ENCODE data around the gene FRMD5. TPM values are rescaled to one million over a fixed set of nuclear protein-coding genes. Genes with fewer than 3 reads are reported as not detected.
A peak's percentile ranks its signal among the peaks of the same experiment; 100 is the strongest.

The FRMD5 gene
- total RNA-seq, 3 donors from 2014 or later (not counting 1 experiment from before 2014, with no cell fraction given): not detected

GRCh38 chr15:44099671-44100070 is 95.4 kb downstream of the FRMD5 start:
- ATAC-seq (no peak), DNase-seq (no peak)
- 87% methylated on average over 1 of the region's 1 CpG for WGBS (ENCODE audit: insufficient coverage)
- no peaks in the 10 kb centered on the region for H3K4me1 Mint-ChIP-seq
- H3K27ac ChIP-seq (ENCODE audit: low read length): no peak overlapping the region
- no peaks in the 10 kb centered on the region for H3K4me1 ChIP-seq (ENCODE audit: control insufficient read depth, insufficient read depth, low read length)
- H3K36me3 ChIP-seq (ENCODE audit: control insufficient read depth, insufficient read depth, low read length): no peaks in the 10 kb centered on the region
- intact Hi-C loops (cut with micrococcal nuclease): no loop called here
- no peak overlapping the region for H3K4me3 ChIP-seq (ENCODE audit: low read length)
- no peak overlapping the region for H3K4me3 Mint-ChIP-seq
- H3K36me3 Mint-ChIP-seq: no peaks in the 10 kb centered on the region
- no peaks in the 10 kb centered on the region for H3K9me3 Mint-ChIP-seq
- no peak overlapping the region for H3K27ac Mint-ChIP-seq
- H3K9me3 ChIP-seq (ENCODE audit: control insufficient read depth, insufficient read depth, low read length): no peaks in the 10 kb centered on the region
- TF ChIP-seq CTCF (IDR thresholded peaks at IDR 0.05): no peak
- peaks cover 4% of the 10 kb centered on the region for H3K27me3 ChIP-seq (ENCODE audit: control insufficient read depth, insufficient read depth, low read length)
- peaks cover 6 to 17% of the 10 kb centered on the region in 2 donors for H3K27me3 Mint-ChIP-seq (ENCODE audit: low read depth in 2 of 2)

DNA sequence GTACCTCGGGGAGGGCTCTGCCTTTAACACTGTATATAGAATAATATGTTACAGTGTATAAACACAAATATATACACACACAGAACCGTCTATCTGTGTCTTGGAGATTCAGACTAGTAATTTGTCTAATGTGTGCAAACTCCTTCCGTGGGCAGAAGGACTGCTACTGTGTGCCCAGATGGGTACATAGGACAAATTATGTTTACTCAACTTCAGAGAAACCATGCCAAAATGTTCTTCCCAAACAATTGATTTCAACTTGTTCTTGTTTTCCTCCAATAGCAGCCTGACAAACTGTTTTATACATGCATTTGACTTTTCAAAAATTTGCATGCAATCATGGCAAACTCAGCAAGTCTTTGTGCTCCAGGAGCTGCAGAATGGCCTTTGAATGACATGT is 97.5 kb downstream of the FRMD5 start:
- intact Hi-C loops (cut with micrococcal nuclease): no loop called here
- Mint-ChIP-seq H3K27ac (no peak overlapping the region), H3K4me3 (no peak overlapping the region), H3K4me1 (no peaks in the 10 kb centered on the region), H3K36me3 (no peaks in the 10 kb centered on the region), H3K27me3 (ENCODE audit: low read depth in 2 of 2) (peaks cover 10 to 16% of the 10 kb centered on the region in 2 donors), H3K9me3 (no peaks in the 10 kb centered on the region)
- DNase-seq (no peak), ATAC-seq (peak in 1 of 3 donors; percentile 26)
- peaks cover under 1% of the 10 kb centered on the region for H3K27me3 ChIP-seq (ENCODE audit: control insufficient read depth, insufficient read depth, low read length)
- no peaks in the 10 kb centered on the region for H3K9me3 ChIP-seq (ENCODE audit: control insufficient read depth, insufficient read depth, low read length)
- H3K27ac ChIP-seq (ENCODE audit: low read length): no peak overlapping the region
- no peaks in the 10 kb centered on the region for H3K36me3 ChIP-seq (ENCODE audit: control insufficient read depth, insufficient read depth, low read length)
- WGBS (ENCODE audit: insufficient coverage): 28% methylated on average over 2 of the region's 3 CpGs
- no peaks in the 10 kb centered on the region for H3K4me1 ChIP-seq (ENCODE audit: control insufficient read depth, insufficient read depth, low read length)
- TF ChIP-seq CTCF (IDR thresholded peaks at IDR 0.05): no peak
- no peak overlapping the region for H3K4me3 ChIP-seq (ENCODE audit: low read length)

DNA sequence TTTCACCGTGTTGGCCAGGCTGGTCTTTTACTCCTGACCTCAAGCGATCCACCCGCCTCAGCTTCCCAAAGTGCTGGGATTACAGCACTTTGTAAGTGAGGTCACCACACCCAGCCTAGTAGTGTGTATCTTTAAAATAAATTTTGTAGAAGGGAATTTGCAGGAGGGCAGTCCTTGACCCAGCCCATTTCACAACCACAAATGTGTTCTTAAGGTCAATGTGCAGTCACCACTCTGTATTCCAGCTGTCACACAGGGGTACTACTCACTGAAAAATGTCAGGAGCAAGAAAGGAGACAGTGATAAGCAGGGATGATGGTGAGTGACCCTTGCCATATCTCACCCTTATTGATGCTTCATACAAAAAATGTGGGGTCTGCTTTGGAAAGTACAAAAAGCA is 98.5 kb downstream of the FRMD5 start:
- Histone ChIP-seq H3K27ac (ENCODE audit: low read length) (no peak overlapping the region), H3K27me3 (ENCODE audit: control insufficient read depth, insufficient read depth, low read length) (no peaks in the 10 kb centered on the region), H3K4me1 (ENCODE audit: control insufficient read depth, insufficient read depth, low read length) (no peaks in the 10 kb centered on the region), H3K36me3 (ENCODE audit: control insufficient read depth, insufficient read depth, low read length) (no peaks in the 10 kb centered on the region), H3K9me3 (ENCODE audit: control insufficient read depth, insufficient read depth, low read length) (no peaks in the 10 kb centered on the region), H3K4me3 (ENCODE audit: low read length) (no peak overlapping the region)
- Mint-ChIP-seq H3K4me1 (no peaks in the 10 kb centered on the region), H3K4me3 (no peak overlapping the region), H3K27ac (no peak overlapping the region), H3K27me3 (ENCODE audit: low read depth in 2 of 2) (peaks cover 9 to 14% of the 10 kb centered on the region in 2 donors), H3K36me3 (no peaks in the 10 kb centered on the region), H3K9me3 (no peaks in the 10 kb centered on the region)
- ATAC-seq (no peak), DNase-seq (no peak)
- no peak for TF ChIP-seq CTCF (IDR thresholded peaks at IDR 0.05)
- WGBS (ENCODE audit: insufficient coverage): 100% methylated on average over 3 of the region's 3 CpGs
- intact Hi-C loops (cut with micrococcal nuclease): no loop called here

GRCh38 chr15:44094781-44095180 is 100.3 kb downstream of the FRMD5 start:
- H3K4me3 ChIP-seq (ENCODE audit: low read length): no peak overlapping the region
- H3K27me3 ChIP-seq (ENCODE audit: control insufficient read depth, insufficient read depth, low read length): no peaks in the 10 kb centered on the region
- no peak for TF ChIP-seq CTCF (IDR thresholded peaks at IDR 0.05)
- 93% methylated on average over 3 of the region's 3 CpGs for WGBS (ENCODE audit: insufficient coverage)
- H3K9me3 Mint-ChIP-seq: no peaks in the 10 kb centered on the region
- H3K36me3 ChIP-seq (ENCODE audit: control insufficient read depth, insufficient read depth, low read length): no peaks in the 10 kb centered on the region
- ATAC-seq: no peak
- H3K27ac ChIP-seq (ENCODE audit: low read length): no peak overlapping the region
- no peaks in the 10 kb centered on the region for H3K36me3 Mint-ChIP-seq
- H3K27me3 Mint-ChIP-seq (ENCODE audit: low read depth in 2 of 2): peaks cover 9 to 14% of the 10 kb centered on the region in 2 donors
- no peaks in the 10 kb centered on the region for H3K4me1 Mint-ChIP-seq
- intact Hi-C loops (cut with micrococcal nuclease): no loop called here
- H3K4me3 Mint-ChIP-seq: no peak overlapping the region
- H3K27ac Mint-ChIP-seq: no peak overlapping the region
- no peak for DNase-seq
- H3K9me3 ChIP-seq (ENCODE audit: control insufficient read depth, insufficient read depth, low read length): no peaks in the 10 kb centered on the region
- H3K4me1 ChIP-seq (ENCODE audit: control insufficient read depth, insufficient read depth, low read length): no peaks in the 10 kb centered on the region
